Measurements from ENCODE around the gene CUEDC1. TPM values are rescaled to one million over a fixed set of nuclear protein-coding genes. Genes with fewer than 3 reads are reported as not detected.
A peak's percentile ranks its signal among the peaks of the same experiment; 100 is the strongest.

The CUEDC1 gene
- total RNA-seq, 1 donor from 2014 or later = 37.0 TPM

GRCh38 chr17:57872536-57872935, 82.7 kb downstream of the CUEDC1 start:
- Mint-ChIP-seq H3K4me1 (peaks cover 72% of the 10 kb centered on the region), H3K27ac (no peak overlapping the region), H3K9me3 (no peaks in the 10 kb centered on the region), H3K36me3 (peaks cover 13% of the 10 kb centered on the region), H3K27me3 (ENCODE audit: low read depth) (no peaks in the 10 kb centered on the region), H3K4me3 (no peak overlapping the region)
- DNase-seq (ENCODE audit: low spot score in 2 of 2, unreplicated experiment in 2 of 2) = no peak
- TF ChIP-seq CTCF (IDR thresholded peaks at IDR 0.05; ENCODE audit: unreplicated experiment) = no peak

GRCh38 chr17:57871863-57872262, 83.3 kb downstream of the CUEDC1 start:
- TF ChIP-seq CTCF (IDR thresholded peaks at IDR 0.05; ENCODE audit: unreplicated experiment) = no peak
- H3K36me3 Mint-ChIP-seq = peaks cover 15% of the 10 kb centered on the region
- no peak overlapping the region for H3K4me3 Mint-ChIP-seq
- H3K27me3 Mint-ChIP-seq (ENCODE audit: low read depth) = no peaks in the 10 kb centered on the region
- H3K4me1 Mint-ChIP-seq = peaks cover 71% of the 10 kb centered on the region
- peak overlapping the region; percentile 53 for H3K27ac Mint-ChIP-seq
- H3K9me3 Mint-ChIP-seq = no peaks in the 10 kb centered on the region
- DNase-seq (ENCODE audit: low spot score in 2 of 2, unreplicated experiment in 2 of 2) = no peak

GRCh38 chr17:57871155-57871554, 84.1 kb downstream of the CUEDC1 start:
- Mint-ChIP-seq H3K27ac (no peak overlapping the region), H3K4me1 (peaks cover 64% of the 10 kb centered on the region), H3K9me3 (no peaks in the 10 kb centered on the region), H3K27me3 (ENCODE audit: low read depth) (no peaks in the 10 kb centered on the region), H3K4me3 (no peak overlapping the region), H3K36me3 (peaks cover 16% of the 10 kb centered on the region)
- DNase-seq (ENCODE audit: low spot score in 2 of 2, unreplicated experiment in 2 of 2) = no peak
- TF ChIP-seq CTCF (IDR thresholded peaks at IDR 0.05; ENCODE audit: unreplicated experiment) = no peak

- H3K36me3 Mint-ChIP-seq = peaks cover 18% of the 10 kb centered on the region
- no peak for TF ChIP-seq CTCF (IDR thresholded peaks at IDR 0.05; ENCODE audit: unreplicated experiment)
- no peak for DNase-seq (ENCODE audit: low spot score in 2 of 2, unreplicated experiment in 2 of 2)
- H3K27ac Mint-ChIP-seq = no peak overlapping the region
- H3K9me3 Mint-ChIP-seq = no peaks in the 10 kb centered on the region
- no peaks in the 10 kb centered on the region for H3K27me3 Mint-ChIP-seq (ENCODE audit: low read depth)
- peaks cover 55% of the 10 kb centered on the region for H3K4me1 Mint-ChIP-seq
- H3K4me3 Mint-ChIP-seq = no peak overlapping the region
Measured at GRCh38 chr17:57870283-57870635, 85.0 kb downstream of the CUEDC1 start.

- Mint-ChIP-seq H3K27me3 (ENCODE audit: low read depth) (no peaks in the 10 kb centered on the region), H3K9me3 (no peaks in the 10 kb centered on the region), H3K4me1 (peaks cover 50% of the 10 kb centered on the region), H3K36me3 (peaks cover 18% of the 10 kb centered on the region), H3K27ac (no peak overlapping the region), H3K4me3 (no peak overlapping the region)
- no peak for TF ChIP-seq CTCF (IDR thresholded peaks at IDR 0.05; ENCODE audit: unreplicated experiment)
- no peak for DNase-seq (ENCODE audit: low spot score in 2 of 2, unreplicated experiment in 2 of 2)
Measured at GRCh38 chr17:57869617-57870282, 85.5 kb downstream of the CUEDC1 start.

All from mesothelial cell of epicardium (in vitro differentiated cells).